ENCODE results near the gene MATN4. TPM values are rescaled to one million over a fixed set of nuclear protein-coding genes. Genes with fewer than 3 reads are reported as not detected.

Gene MATN4
- total and polyA plus RNA-seq, 2 donors (not counting 1 experiment from before 2014, with no cell fraction given) = not detected

GRCh38 chr20:45313943-45314342, 5.8 kb upstream of the MATN4 start:
- no peak for ATAC-seq (ENCODE audit: low read depth)
- no peak overlapping the region for H3K27ac Mint-ChIP-seq
- H3K4me1 ChIP-seq (ENCODE audit: control insufficient read depth in 2 of 2, insufficient read depth in 2 of 2, low read length in 2 of 2) = peaks cover 25% of the 10 kb centered on the region in 2 donors
- intact Hi-C loops (cut with micrococcal nuclease) = no loop called here
- H3K9me3 ChIP-seq (ENCODE audit: control extremely low read depth in 1 of 3, control insufficient read depth in 2 of 3, insufficient read depth in 1 of 3, low read length in 2 of 3) = peaks cover 0 to 12% (median 0%) of the 10 kb centered on the region in 3 donors
- H4K20me1 ChIP-seq (ENCODE audit: control insufficient read depth, insufficient read depth, low read length, poor library complexity, severe bottlenecking) = no peaks in the 10 kb centered on the region
- H3K79me2 ChIP-seq (ENCODE audit: control insufficient read depth, insufficient read depth, low read length) = no peaks in the 10 kb centered on the region
- no peak overlapping the region for H3K4me2 ChIP-seq (replicated peaks; ENCODE audit: low read depth, low read length, poor library complexity, severe bottlenecking)
- no peak overlapping the region for H3K4me3 Mint-ChIP-seq
- H3K27me3 ChIP-seq (replicated peaks in 1 of 4; ENCODE audit: control extremely low read depth in 1 of 4, control insufficient read depth in 3 of 4, insufficient read depth in 4 of 4, low read length in 3 of 4) = peaks cover 0 to 57% (median 18%) of the 10 kb centered on the region in 4 experiments
- H3K36me3 ChIP-seq (replicated peaks in 1 of 2; ENCODE audit: control extremely low read depth in 1 of 2, control insufficient read depth in 1 of 2, extremely low read depth in 1 of 2, insufficient read depth in 2 of 2, low read length in 1 of 2) = no peaks in the 10 kb centered on the region
- POLR2A ChIA-PET = interaction anchor here (0.6 kb wide), 1 partner anchor 404 kb away, joined by 4 read pairs; the partner anchor contains the start of gene PABPC1L
- no peak for DNase-seq
- TF ChIP-seq CTCF (IDR thresholded peaks at IDR 0.05) = no peak
- no peak for TF ChIP-seq EZH2 (IDR thresholded peaks at IDR 0.05; ENCODE audit: borderline replicate concordance, insufficient read depth, low read depth, low read length, poor library complexity, severe bottlenecking)
- no peak overlapping the region for H3K4me3 ChIP-seq (ENCODE audit: control extremely low read depth in 1 of 5, extremely low read depth in 1 of 5, insufficient read depth in 1 of 5, low read depth in 2 of 5, low read length in 4 of 5)
- no peak overlapping the region for H2AFZ ChIP-seq (ENCODE audit: insufficient read depth, low read depth, low read length, poor library complexity, severe bottlenecking)
- CTCF ChIA-PET = interaction anchor here (0.5 to 2.1 kb wide), 5 partner anchors 9 to 457 kb away, joined by 3 to 10 read pairs (median 7); no protein-coding TSS in a partner anchor
- H3K27ac ChIP-seq (ENCODE audit: low read length in 2 of 2) = no peak overlapping the region
- 87% methylated on average over 8 of the region's 11 CpGs for WGBS (ENCODE audit: insufficient coverage)
- no peaks in the 10 kb centered on the region for H3K9me3 Mint-ChIP-seq (ENCODE audit: insufficient read depth)
- H3K9ac ChIP-seq (ENCODE audit: low read length) = no peak overlapping the region
- peaks cover 17% of the 10 kb centered on the region for H3K4me1 Mint-ChIP-seq
- peaks cover 61% of the 10 kb centered on the region for H3K27me3 Mint-ChIP-seq

GRCh38 chr20:45313065-45313695, 5.1 kb upstream of the MATN4 start:
- no peak overlapping the region for H3K27ac Mint-ChIP-seq
- intact Hi-C loops (cut with micrococcal nuclease) = no loop called here

More at GRCh38 chr20:45313065-45313695, 5.1 kb upstream of the MATN4 start:
- 98% methylated on average over 6 of the region's 8 CpGs for WGBS (ENCODE audit: insufficient coverage)
- Histone ChIP-seq H4K20me1 (ENCODE audit: control insufficient read depth, insufficient read depth, low read length, poor library complexity, severe bottlenecking) (no peaks in the 10 kb centered on the region), H3K36me3 (replicated peaks in 1 of 2; ENCODE audit: control extremely low read depth in 1 of 2, control insufficient read depth in 1 of 2, extremely low read depth in 1 of 2, insufficient read depth in 2 of 2, low read length in 1 of 2) (no peaks in the 10 kb centered on the region), H3K9ac (ENCODE audit: low read length) (no peak overlapping the region), H3K27ac (ENCODE audit: low read length in 2 of 2) (no peak overlapping the region), H3K4me3 (ENCODE audit: control extremely low read depth in 1 of 5, extremely low read depth in 1 of 5, insufficient read depth in 1 of 5, low read depth in 2 of 5, low read length in 4 of 5) (no peak overlapping the region), H2AFZ (ENCODE audit: insufficient read depth, low read depth, low read length, poor library complexity, severe bottlenecking) (no peak overlapping the region), H3K9me3 (ENCODE audit: control extremely low read depth in 1 of 3, control insufficient read depth in 2 of 3, insufficient read depth in 1 of 3, low read length in 2 of 3) (peaks cover 0 to 12% (median 0%) of the 10 kb centered on the region in 3 donors), H3K4me2 (replicated peaks; ENCODE audit: low read depth, low read length, poor library complexity, severe bottlenecking) (no peak overlapping the region), H3K4me1 (ENCODE audit: control insufficient read depth in 2 of 2, insufficient read depth in 2 of 2, low read length in 2 of 2) (peaks cover 17 to 18% of the 10 kb centered on the region in 2 donors), H3K27me3 (replicated peaks in 1 of 4; ENCODE audit: control extremely low read depth in 1 of 4, control insufficient read depth in 3 of 4, insufficient read depth in 4 of 4, low read length in 3 of 4) (peaks cover 0 to 64% (median 18%) of the 10 kb centered on the region in 4 experiments), H3K79me2 (ENCODE audit: control insufficient read depth, insufficient read depth, low read length) (no peaks in the 10 kb centered on the region)
- CTCF ChIA-PET = interaction anchor here (0.5 to 2.1 kb wide), 10 partner anchors 8 to 1193 kb away, joined by 3 to 10 read pairs (median 6); no protein-coding TSS in a partner anchor
- POLR2A ChIA-PET = interaction anchor here (0.6 to 0.7 kb wide), 2 partner anchors 8 to 404 kb away, joined by 4 to 5 read pairs; partner anchors contain the start of gene PABPC1L
- DNase-seq (no peak), ATAC-seq (ENCODE audit: low read depth) (no peak)
- peaks cover 10% of the 10 kb centered on the region for H3K4me1 Mint-ChIP-seq
- H3K4me3 Mint-ChIP-seq = no peak overlapping the region
- H3K27me3 Mint-ChIP-seq = peaks cover 61% of the 10 kb centered on the region
- no peaks in the 10 kb centered on the region for H3K9me3 Mint-ChIP-seq (ENCODE audit: insufficient read depth)
- TF ChIP-seq EZH2 (IDR thresholded peaks at IDR 0.05; ENCODE audit: borderline replicate concordance, insufficient read depth, low read depth, low read length, poor library complexity, severe bottlenecking) (no peak), CTCF (IDR thresholded peaks at IDR 0.05) (no peak)
